Astrocyte of the cerebellum (primary cell): ENCODE results near the gene SNX17.
A peak's percentile ranks its signal among the peaks of the same experiment; 100 is the strongest.

Experiments used
- DNase-seq: peaks from one replicate; pipeline ENCODE4 v3.0.0-alpha.2; 2011; ENCODE audit warnings: low read depth
- H3K4me3 ChIP-seq: 2 replicates; pipeline ENCODE4 v1.5.1; 2011; ENCODE audit warnings: mild to moderate bottlenecking, low read depth, low read length, moderate library complexity
- in situ Hi-C: cut with HindIII; loops from 2 replicates; pipeline ENCODE4 v1.10.0; 2017; ENCODE audit warnings: low sequenced_read_pairs
- TF ChIP-seq, protein P1 (sequence below): IDR thresholded peaks from 2 replicates; pipeline ENCODE4 v1.5.1; 2012; ENCODE audit warnings: low read length, low read depth, moderate library complexity, mild to moderate bottlenecking; ENCODE audit errors: missing control alignments

SNX17 gene, protein sequence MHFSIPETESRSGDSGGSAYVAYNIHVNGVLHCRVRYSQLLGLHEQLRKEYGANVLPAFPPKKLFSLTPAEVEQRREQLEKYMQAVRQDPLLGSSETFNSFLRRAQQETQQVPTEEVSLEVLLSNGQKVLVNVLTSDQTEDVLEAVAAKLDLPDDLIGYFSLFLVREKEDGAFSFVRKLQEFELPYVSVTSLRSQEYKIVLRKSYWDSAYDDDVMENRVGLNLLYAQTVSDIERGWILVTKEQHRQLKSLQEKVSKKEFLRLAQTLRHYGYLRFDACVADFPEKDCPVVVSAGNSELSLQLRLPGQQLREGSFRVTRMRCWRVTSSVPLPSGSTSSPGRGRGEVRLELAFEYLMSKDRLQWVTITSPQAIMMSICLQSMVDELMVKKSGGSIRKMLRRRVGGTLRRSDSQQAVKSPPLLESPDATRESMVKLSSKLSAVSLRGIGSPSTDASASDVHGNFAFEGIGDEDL

DNA sequence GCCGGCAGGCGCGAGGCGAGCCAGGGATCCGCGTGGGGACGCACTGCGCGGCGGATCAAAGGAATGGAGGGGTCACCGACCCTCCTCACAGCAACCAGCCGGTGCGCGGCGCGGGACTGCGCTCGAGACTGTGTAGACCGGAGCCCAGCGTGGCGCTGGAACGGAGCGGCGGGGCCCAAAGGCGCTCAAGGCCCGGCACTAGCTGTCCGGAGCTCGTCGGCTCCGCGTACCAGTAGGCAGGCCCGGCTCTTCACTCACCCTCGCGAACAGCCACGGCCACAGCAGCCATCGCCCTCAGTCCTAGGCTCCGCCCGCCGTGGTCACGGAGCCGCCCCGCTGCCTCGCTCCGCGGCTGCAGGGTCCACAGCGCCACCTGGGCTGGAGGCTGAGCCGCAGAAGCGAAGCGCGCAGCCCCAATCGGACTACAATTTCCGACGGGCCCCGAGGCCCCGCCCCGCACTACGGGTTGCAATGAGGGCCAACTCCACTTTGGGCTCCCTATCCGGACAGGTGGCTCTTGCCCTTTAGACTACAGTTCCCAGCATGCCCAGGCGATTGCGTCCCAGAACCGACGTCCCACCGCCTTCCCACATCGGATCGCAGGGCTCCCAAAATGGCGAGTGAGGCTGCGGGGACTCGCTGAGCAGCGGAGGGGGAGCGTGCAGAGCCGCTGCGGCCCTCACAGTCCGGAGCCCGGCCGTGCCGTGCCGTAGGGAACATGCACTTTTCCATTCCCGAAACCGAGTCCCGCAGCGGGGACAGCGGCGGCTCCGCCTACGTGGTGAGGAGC is at the start of gene SNX17, which contains the start of gene EIF2B4:
Gene SNX17 (plus strand): TSS at position 591 of the 790 bp plus-strand sequence. CDS start 128 bp downstream, at position 719.
Gene EIF2B4 (minus strand): TSS at position 313 of the 790 bp plus-strand sequence. CDS start 24 bp downstream, at position 289.
- peak; percentile 97 for DNase-seq
- H3K4me3 ChIP-seq = peak within 1 kb of the TSS; percentile 96
- TF ChIP-seq, protein P1, sequence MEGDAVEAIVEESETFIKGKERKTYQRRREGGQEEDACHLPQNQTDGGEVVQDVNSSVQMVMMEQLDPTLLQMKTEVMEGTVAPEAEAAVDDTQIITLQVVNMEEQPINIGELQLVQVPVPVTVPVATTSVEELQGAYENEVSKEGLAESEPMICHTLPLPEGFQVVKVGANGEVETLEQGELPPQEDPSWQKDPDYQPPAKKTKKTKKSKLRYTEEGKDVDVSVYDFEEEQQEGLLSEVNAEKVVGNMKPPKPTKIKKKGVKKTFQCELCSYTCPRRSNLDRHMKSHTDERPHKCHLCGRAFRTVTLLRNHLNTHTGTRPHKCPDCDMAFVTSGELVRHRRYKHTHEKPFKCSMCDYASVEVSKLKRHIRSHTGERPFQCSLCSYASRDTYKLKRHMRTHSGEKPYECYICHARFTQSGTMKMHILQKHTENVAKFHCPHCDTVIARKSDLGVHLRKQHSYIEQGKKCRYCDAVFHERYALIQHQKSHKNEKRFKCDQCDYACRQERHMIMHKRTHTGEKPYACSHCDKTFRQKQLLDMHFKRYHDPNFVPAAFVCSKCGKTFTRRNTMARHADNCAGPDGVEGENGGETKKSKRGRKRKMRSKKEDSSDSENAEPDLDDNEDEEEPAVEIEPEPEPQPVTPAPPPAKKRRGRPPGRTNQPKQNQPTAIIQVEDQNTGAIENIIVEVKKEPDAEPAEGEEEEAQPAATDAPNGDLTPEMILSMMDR = peak; percentile 83
- in situ Hi-C loops = no loop called here

GRCh38 chr2:27320958-27321543 is 49.4 kb upstream of the SNX17 start:
- TF ChIP-seq, protein P1 = peak; percentile 73
- H3K4me3 ChIP-seq = no peak overlapping the region
- in situ Hi-C loops = no loop called here
- DNase-seq = peak; percentile 98

GRCh38 chr2:27322301-27322765 is 48.1 kb upstream of the SNX17 start:
- in situ Hi-C loops = no loop called here
- DNase-seq = no peak
- TF ChIP-seq, protein P1 = no peak

DNA sequence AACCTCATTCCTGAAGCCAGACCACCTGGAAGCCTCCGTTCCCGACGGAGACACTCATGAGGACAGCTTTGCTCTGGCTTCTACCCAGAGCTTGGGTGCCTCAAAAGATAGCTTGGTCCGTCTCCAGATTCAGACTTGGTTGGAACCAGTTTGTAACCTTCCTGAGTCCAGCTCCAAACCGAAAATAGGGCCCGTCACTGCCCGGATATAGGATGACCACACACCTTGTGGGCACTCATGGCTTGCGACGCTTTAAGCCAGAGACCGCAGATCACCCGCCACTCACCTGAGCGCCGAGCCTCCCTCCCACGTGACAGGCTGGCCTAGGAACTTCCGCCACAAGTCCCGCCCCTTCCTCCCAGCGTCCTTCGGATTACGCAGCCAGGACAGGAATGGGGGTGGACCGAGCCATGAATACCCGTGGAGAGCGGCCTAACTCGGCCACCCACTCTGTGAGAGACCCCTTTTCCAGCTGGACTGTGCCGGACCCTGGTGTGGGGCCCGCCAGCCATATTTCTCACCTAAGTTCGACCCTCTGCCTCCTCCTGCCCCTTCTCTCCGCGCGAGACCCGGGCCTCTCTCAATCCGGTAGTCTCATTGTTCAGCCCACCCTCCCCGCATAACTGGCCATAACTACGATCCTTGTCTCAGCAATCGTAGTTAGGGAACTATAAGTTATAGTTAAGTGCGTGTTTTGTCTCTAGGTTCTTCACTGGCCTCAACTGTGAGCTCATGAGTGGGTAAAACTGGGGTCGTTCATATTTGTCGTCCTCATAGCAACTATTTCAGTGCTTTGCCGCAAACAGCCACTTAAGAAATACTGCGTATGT is 47.4 kb upstream of the SNX17 start, which contains the start of gene MPV17:
Gene MPV17 (minus strand): TSS at position 332 of the 830 bp plus-strand sequence. CDS start 580 bp downstream, outside the sequence.
- in situ Hi-C loops = no loop called here
- peak; percentile 76 for DNase-seq
- TF ChIP-seq, protein P1 = no peak
- peak within 1 kb of the TSS; percentile 85 for H3K4me3 ChIP-seq

More at GRCh38 chr2:27322301-27322765, 48.1 kb upstream of the SNX17 start:
- peak overlapping the region; percentile 85 for H3K4me3 ChIP-seq

- peak overlapping the region; percentile 85 for H3K4me3 ChIP-seq
- TF ChIP-seq, protein P1 = no peak
- no peak for DNase-seq
- in situ Hi-C loops = no loop called here
Observed at GRCh38 chr2:27323596-27324285, 46.7 kb upstream of the SNX17 start.
